Subcutaneous abdominal adipose tissue (tissue), 5 donors: ENCODE measurements around the gene TBRG4.

Experiments
- H3K27ac ChIP-seq: one replicate; pipeline ENCODE4 v1.7.0; 2013; ENCODE audit warnings: low read depth, mild to moderate bottlenecking, inconsistent platforms, low read length, moderate library complexity
- H3K27me3 ChIP-seq, 5 donors: one replicate each; pipeline ENCODE4 v1.7.0; 2013; ENCODE audit warnings: low read length in 5 of 5, inconsistent platforms in 1 of 5; ENCODE audit not compliant: control insufficient read depth in 5 of 5, insufficient read depth in 4 of 5
- H3K36me3 ChIP-seq, 5 donors: one replicate each; pipeline ENCODE4 v1.7.0; 2013; ENCODE audit warnings: low read length in 5 of 5; ENCODE audit not compliant: control insufficient read depth in 5 of 5, insufficient read depth in 5 of 5
- H3K4me1 ChIP-seq, 5 donors: one replicate each; pipeline ENCODE4 v1.7.0; 2013; ENCODE audit warnings: low read length in 5 of 5, mild to moderate bottlenecking in 3 of 5, moderate library complexity in 1 of 5; ENCODE audit not compliant: control insufficient read depth in 5 of 5, insufficient read depth in 5 of 5
- H3K4me3 ChIP-seq, 5 donors: one replicate each; pipeline ENCODE4 v1.7.0; 2013; ENCODE audit warnings: low read length in 5 of 5, low read depth in 1 of 5
- H3K9ac ChIP-seq, 5 donors: one replicate each; pipeline ENCODE4 v1.7.0; 2013; ENCODE audit warnings: low read length in 5 of 5, mild to moderate bottlenecking in 4 of 5, moderate library complexity in 3 of 5
- H3K9me3 ChIP-seq, 5 donors: one replicate each; pipeline ENCODE4 v1.7.0; 2013; ENCODE audit warnings: low read length in 5 of 5; ENCODE audit not compliant: control insufficient read depth in 5 of 5
- donor health status: healthy.
- donor health status: healthy.
- donor health status: healthy.
- donor health status: healthy.
- donor health status: healthy.

TBRG4 gene

DNA sequence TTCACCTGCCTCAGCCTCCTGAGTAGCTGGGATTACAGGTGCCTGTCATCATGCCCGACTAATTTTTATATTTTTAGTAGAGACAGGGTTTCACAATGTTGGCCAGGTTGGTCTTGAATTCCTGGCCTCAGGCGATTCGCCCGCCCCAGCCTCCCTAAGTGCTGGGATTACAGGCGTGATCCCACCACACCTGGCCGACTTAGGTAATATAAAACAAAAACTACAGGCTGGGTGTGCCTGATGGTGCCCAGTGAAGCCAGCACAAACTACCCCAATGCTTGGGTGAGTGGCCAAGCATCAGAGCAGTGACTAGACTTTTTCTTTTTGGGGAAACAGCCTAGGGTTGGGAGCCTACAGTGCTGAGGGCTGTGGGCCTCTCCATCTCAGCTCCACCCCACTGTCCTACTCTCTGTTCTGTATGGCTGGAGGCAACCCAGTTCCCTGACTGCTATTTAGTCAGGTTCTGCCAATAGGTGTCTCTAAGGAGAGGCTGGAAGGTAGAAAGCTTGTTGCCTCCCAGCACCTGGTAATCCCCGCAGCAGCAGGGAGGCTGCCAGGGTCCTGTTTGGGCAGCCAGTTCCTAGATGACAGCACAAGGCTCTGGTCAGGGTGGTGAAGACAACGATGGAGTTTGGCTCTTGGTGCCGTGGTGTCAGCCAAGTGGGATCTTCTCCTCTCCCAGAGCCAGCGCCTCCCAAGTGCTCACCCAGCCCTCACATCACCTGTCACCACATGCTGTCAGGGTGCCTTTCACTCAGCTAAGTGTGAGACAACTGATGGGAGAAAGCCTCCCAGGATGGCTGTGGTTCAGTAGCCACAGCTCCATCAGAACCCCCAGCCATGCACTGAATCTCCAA is 12.3 kb downstream of the TBRG4 start:
- Histone ChIP-seq H3K9me3 (peaks cover 0 to 3% (median 0%) of the 10 kb centered on the region in 5 donors), H3K4me1 (no peaks in the 10 kb centered on the region), H3K4me3 (no peak overlapping the region), H3K36me3 (peaks cover 4 to 66% (median 55%) of the 10 kb centered on the region in 5 donors), H3K27me3 (no peaks in the 10 kb centered on the region), H3K27ac (no peak overlapping the region), H3K9ac (no peak overlapping the region)

GRCh38 chr7:45092931-45093235 is 18.6 kb downstream of the TBRG4 start:
- Histone ChIP-seq H3K36me3 (peaks cover 0 to 5% (median 0%) of the 10 kb centered on the region in 5 donors), H3K9ac (no peak overlapping the region), H3K9me3 (peaks cover 0 to 3% (median 0%) of the 10 kb centered on the region in 5 donors), H3K4me3 (no peak overlapping the region), H3K4me1 (peaks cover 0 to 15% (median 9%) of the 10 kb centered on the region in 5 donors), H3K27me3 (peaks cover 0 to 9% (median 4%) of the 10 kb centered on the region in 5 donors), H3K27ac (no peak overlapping the region)

DNA sequence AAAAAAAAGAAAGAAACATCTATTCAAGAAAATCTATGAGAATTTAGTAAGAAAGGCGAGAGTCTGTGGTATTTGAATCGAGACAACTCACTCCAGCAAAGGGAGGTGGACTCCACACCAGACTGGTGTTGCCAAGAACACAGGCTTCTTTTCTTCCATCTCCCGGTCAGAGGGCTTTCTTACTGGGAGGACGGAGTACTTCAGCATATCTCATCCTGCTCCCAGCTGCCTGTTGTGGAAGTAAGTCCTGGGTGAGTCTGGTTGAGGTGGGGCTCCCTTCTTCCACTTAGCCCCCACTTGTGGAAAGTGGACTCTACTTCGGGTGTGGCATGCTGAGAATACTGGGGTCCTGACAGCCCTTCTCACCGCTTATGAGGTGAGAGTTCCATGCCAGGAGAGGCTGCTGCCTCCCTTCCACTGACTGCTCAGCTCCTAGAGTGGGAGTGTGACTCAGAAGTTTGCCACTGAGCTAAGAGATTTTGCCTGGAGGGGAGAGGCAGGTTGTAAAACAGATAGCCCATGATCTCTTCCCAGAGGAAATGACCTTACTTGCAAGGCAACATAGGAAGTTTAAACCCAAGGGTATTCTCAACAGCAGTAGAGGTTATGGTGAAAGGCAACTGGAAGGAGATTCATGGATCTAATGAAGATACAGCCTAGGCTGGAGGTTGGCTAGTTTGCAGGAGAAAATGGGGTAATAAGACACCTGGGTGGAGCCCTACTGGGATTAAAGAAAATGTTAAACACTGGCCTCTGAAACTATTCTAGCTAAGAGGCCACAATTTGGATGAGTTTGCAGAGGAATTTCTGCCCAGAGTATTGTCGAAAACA is 19.2 kb downstream of the TBRG4 start:
- Histone ChIP-seq H3K4me3 (no peak overlapping the region), H3K27me3 (peaks cover 0 to 9% (median 4%) of the 10 kb centered on the region in 5 donors), H3K9me3 (peaks cover 0 to 3% (median 0%) of the 10 kb centered on the region in 5 donors), H3K36me3 (no peaks in the 10 kb centered on the region), H3K4me1 (peaks cover 0 to 16% (median 9%) of the 10 kb centered on the region in 5 donors), H3K9ac (no peak overlapping the region), H3K27ac (no peak overlapping the region)

- peak overlapping the region in 1 of 5 donors; percentile 62 for H3K9ac ChIP-seq
- peaks cover 0 to 20% (median 9%) of the 10 kb centered on the region in 5 donors for H3K4me1 ChIP-seq
- H3K9me3 ChIP-seq = no peaks in the 10 kb centered on the region
- H3K4me3 ChIP-seq = peak overlapping the region in 4 of 5 donors; percentile 43 to 71 (median 61)
- no peak overlapping the region for H3K27ac ChIP-seq
- H3K36me3 ChIP-seq = no peaks in the 10 kb centered on the region
- H3K27me3 ChIP-seq = peaks cover 0 to 9% (median 4%) of the 10 kb centered on the region in 5 donors
Observed at GRCh38 chr7:45089341-45089891, 22.1 kb downstream of the TBRG4 start.

- peaks cover 0 to 9% (median 4%) of the 10 kb centered on the region in 5 donors for H3K27me3 ChIP-seq
- H3K4me1 ChIP-seq = peaks cover 0 to 24% (median 9%) of the 10 kb centered on the region in 5 donors
- H3K4me3 ChIP-seq = peak within 1 kb of the TSS in 4 of 5 donors; percentile 49 to 71 (median 61)
- peak within 1 kb of the TSS in 3 of 5 donors; percentile 5 to 62 (median 55) for H3K9ac ChIP-seq
- no peaks in the 10 kb centered on the region for H3K9me3 ChIP-seq
- H3K36me3 ChIP-seq = no peaks in the 10 kb centered on the region
- H3K27ac ChIP-seq = no peak within 1 kb of the TSS
Observed at GRCh38 chr7:45088821-45089340, 22.6 kb downstream of the TBRG4 start, which contains the start of gene NACAD. Gene NACAD, minus strand, starts transcription at chr7:45088969. Its CDS starts 75 bp downstream, at chr7:45088894.

- peak overlapping the region in 4 of 5 donors; percentile 49 to 71 (median 61) for H3K4me3 ChIP-seq
- H3K27ac ChIP-seq = no peak overlapping the region
- peaks cover 0 to 9% (median 4%) of the 10 kb centered on the region in 5 donors for H3K27me3 ChIP-seq
- no peaks in the 10 kb centered on the region for H3K36me3 ChIP-seq
- peak overlapping the region in 1 of 5 donors; percentile 35 for H3K9ac ChIP-seq
- no peaks in the 10 kb centered on the region for H3K9me3 ChIP-seq
- H3K4me1 ChIP-seq = peaks cover 0 to 24% (median 9%) of the 10 kb centered on the region in 5 donors
Observed at GRCh38 chr7:45088146-45088701, 23.3 kb downstream of the TBRG4 start.

DNA sequence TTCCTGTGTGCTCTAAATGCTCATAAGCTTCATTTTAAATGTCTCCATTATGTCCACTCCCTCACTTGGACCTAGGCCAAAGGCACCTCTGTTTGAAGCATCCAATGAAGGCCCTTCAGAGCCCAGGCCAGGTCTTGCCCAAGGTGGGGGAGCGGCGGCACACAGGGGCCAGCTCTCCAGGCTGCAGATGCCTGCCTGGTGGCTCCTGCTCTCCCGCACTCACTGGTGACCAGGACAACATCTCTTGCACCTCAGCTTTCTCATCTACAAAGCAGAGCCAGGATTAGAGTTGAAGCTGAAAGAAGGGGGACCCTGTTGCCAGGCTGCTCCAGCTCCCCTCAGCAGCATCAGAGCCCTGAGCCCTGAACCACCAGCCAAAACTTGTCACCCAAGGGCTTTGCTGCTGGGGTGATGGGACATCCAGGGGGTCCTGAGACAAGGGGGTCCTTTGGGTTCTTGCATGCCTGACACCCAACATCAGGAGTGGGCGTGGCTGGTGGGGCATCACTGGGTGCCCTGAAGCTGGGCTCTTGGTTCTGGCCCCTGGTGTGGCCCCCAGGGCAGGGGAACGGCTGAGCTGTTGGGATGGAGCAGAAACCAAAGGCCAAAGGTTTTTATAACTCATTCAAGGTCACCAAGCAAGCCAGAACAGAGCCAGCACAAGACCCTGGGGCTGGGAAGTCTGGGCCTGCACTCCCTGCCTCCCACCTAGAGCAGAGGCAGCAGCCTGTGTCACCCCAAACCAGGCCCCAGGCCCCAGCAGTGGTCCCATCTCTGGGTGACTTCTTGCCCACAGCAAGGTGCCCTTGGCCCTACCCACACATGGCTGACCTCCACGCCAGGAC is 24.0 kb downstream of the TBRG4 start:
- no peaks in the 10 kb centered on the region for H3K9me3 ChIP-seq
- no peak overlapping the region for H3K9ac ChIP-seq
- H3K27ac ChIP-seq = no peak overlapping the region
- H3K4me3 ChIP-seq = peak overlapping the region in 2 of 5 donors; percentile 49 to 71
- no peaks in the 10 kb centered on the region for H3K36me3 ChIP-seq
- peaks cover 0 to 9% (median 4%) of the 10 kb centered on the region in 5 donors for H3K27me3 ChIP-seq
- peaks cover 0 to 30% (median 14%) of the 10 kb centered on the region in 5 donors for H3K4me1 ChIP-seq

- no peak overlapping the region for H3K9ac ChIP-seq
Observed at GRCh38 chr7:45086331-45087065, 25.0 kb downstream of the TBRG4 start.

More at GRCh38 chr7:45086331-45087065, 25.0 kb downstream of the TBRG4 start:
- H3K27me3 ChIP-seq = peaks cover 0 to 9% (median 4%) of the 10 kb centered on the region in 5 donors
- H3K9me3 ChIP-seq = no peaks in the 10 kb centered on the region
- no peak overlapping the region for H3K27ac ChIP-seq
- no peaks in the 10 kb centered on the region for H3K36me3 ChIP-seq
- H3K4me3 ChIP-seq = no peak overlapping the region
- peaks cover 0 to 39% (median 19%) of the 10 kb centered on the region in 5 donors for H3K4me1 ChIP-seq
